Measurements from ENCODE around the gene HACL1.

HACL1 gene

DNA sequence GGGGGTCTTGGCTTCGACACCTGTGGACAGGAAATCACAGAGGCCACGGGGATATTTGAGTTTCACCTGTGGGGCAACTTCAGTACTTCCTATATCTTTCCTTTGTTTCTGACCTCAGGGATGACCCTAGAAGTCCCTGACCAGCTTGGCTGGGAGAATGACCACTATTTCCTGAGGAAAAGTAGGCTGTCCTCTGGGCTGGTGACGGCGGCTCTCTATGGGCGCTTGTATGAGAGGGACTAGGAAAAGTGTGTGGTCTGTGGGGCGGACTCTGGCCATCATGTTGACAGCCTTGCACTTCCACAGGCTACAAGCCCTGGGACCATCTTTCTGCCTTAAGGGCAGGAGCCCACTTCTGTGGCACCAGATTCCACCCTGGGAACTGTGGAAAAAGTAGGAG, 43.9 kb upstream of the HACL1 start:
- no peak for TF ChIP-seq ZNF274 (IDR thresholded peaks at IDR 0.05; ENCODE audit: low read depth, low read length)
- TF ChIP-seq YY1 (IDR thresholded peaks at IDR 0.05; ENCODE audit: insufficient read depth, insufficient read length): no peak
- no peak for TF ChIP-seq SUZ12 (IDR thresholded peaks at IDR 0.05; ENCODE audit: extremely low read depth, insufficient read depth, insufficient read length)
- peaks cover 8% of the 10 kb centered on the region for H3K36me3 ChIP-seq (ENCODE audit: insufficient read depth, insufficient read length, low read length)
- no peaks in the 10 kb centered on the region for H3K9me3 ChIP-seq (ENCODE audit: insufficient read depth, low read length)

DNA sequence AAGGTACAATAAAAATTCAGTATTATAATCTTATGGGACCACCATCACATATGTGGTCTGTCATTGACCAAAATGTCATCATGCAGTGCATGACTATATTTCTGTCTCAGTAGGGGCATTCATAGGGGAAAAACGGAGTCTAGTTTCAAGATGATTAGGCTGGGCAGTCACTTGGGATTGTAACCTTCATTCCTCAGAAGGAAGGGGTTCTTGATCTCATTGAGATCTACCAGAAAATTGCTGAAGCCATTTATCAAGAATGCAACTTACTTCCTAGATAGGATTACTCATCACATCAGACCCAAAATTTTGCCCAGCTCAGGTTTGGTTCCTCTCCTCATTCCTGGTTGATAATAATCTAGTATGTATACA, 37.5 kb upstream of the HACL1 start:
- no peak for TF ChIP-seq ZNF274 (IDR thresholded peaks at IDR 0.05; ENCODE audit: low read depth, low read length)
- TF ChIP-seq SUZ12 (IDR thresholded peaks at IDR 0.05; ENCODE audit: extremely low read depth, insufficient read depth, insufficient read length): no peak
- TF ChIP-seq YY1 (IDR thresholded peaks at IDR 0.05; ENCODE audit: insufficient read depth, insufficient read length): no peak
- DNase-seq (ENCODE audit: low read depth, low spot score): no peak
- H3K36me3 ChIP-seq (ENCODE audit: insufficient read depth, insufficient read length, low read length): no peaks in the 10 kb centered on the region
- H3K4me1 ChIP-seq (ENCODE audit: insufficient read depth, insufficient read length): no peaks in the 10 kb centered on the region
- H3K27me3 ChIP-seq (ENCODE audit: insufficient read depth, insufficient read length): no peaks in the 10 kb centered on the region
- no peak overlapping the region for H3K4me3 ChIP-seq (ENCODE audit: insufficient read length, low read depth)
- H3K9me3 ChIP-seq (ENCODE audit: insufficient read depth, low read length): no peaks in the 10 kb centered on the region
- H3K9ac ChIP-seq (ENCODE audit: insufficient read length, low read depth): no peak overlapping the region

More for the DNA sequence above, 43.9 kb upstream of the HACL1 start:
- no peaks in the 10 kb centered on the region for H3K27me3 ChIP-seq (ENCODE audit: insufficient read depth, insufficient read length)
- DNase-seq (ENCODE audit: low read depth, low spot score): no peak
- no peak overlapping the region for H3K9ac ChIP-seq (ENCODE audit: insufficient read length, low read depth)
- H3K4me1 ChIP-seq (ENCODE audit: insufficient read depth, insufficient read length): peaks cover 3% of the 10 kb centered on the region
- H3K4me3 ChIP-seq (ENCODE audit: insufficient read length, low read depth): no peak overlapping the region

DNA sequence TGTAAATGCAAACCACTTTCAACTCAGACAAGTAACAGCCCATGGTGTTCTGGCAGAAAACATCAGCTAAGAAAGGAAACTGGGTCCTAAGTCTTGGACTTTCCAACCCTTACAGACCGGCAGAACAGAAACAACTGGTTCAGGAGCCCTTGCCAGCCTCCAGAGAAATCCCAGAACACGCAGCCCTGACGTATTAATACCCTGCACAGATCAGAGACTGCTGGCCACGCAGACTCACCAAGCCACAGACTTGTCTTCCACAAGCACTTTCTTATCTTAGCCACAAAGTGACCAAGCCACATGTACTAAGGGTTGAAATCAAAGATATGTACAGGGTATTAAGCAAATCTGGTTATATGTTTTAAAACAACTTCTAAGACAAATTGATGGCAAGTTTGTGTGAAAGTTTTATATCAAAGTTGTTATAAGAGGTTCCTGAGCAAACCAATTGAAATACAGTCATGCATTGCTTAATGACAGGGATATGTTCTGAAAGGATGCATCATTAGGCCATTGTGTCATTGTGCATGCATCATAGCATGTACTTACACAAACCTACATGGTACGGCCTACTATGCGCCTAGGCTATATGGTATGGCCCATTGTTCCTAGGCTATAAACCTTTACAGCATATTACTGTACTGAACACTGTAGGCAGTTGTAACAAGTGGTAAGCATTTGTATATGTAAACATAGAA, 37.0 kb upstream of the HACL1 start:
- H3K4me1 ChIP-seq (ENCODE audit: insufficient read depth, insufficient read length): no peaks in the 10 kb centered on the region

DNA sequence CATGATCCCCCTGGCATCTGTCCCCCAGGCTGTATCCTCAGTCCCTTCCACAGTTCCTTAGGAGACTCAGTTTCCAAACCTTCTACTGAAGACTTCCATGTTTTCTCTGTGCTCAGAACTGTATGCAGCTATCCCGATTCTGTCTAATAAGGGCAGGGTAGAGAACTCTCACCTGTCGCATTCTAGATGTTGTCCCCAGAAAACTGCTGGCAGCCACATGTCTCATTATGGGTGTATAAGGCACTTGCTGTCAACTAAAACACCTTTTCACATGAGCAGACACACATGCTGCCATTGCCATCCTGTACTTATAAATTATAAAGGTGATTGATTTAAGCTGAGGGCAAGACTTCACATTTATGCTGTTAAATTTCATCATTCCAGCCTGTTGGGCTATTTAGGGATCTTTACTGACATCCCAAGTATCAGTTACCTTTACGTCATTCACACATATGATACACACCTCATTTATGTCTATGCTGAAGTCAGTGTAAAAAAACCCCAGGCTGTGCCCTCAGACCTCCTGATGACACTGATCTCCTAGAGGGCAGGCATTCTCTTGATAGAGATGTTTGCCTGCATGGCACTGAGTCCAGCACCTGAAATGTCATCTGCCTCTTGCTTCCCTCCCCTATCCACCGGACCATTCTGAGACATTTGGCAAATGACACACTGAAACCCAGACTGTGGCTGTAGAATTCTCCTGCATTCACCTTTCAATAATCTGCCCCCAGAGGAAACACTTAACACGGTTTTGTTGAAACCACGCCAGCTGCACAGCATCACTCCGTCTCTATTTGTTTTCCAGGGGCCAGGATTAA, 36.0 kb upstream of the HACL1 start:
- peaks cover 2% of the 10 kb centered on the region for H3K4me1 ChIP-seq (ENCODE audit: insufficient read depth, insufficient read length)

More for the DNA sequence above, 37.0 kb upstream of the HACL1 start:
- Histone ChIP-seq H3K9me3 (ENCODE audit: insufficient read depth, low read length) (no peaks in the 10 kb centered on the region), H3K27me3 (ENCODE audit: insufficient read depth, insufficient read length) (no peaks in the 10 kb centered on the region), H3K9ac (ENCODE audit: insufficient read length, low read depth) (no peak overlapping the region), H3K36me3 (ENCODE audit: insufficient read depth, insufficient read length, low read length) (no peaks in the 10 kb centered on the region), H3K4me3 (ENCODE audit: insufficient read length, low read depth) (no peak overlapping the region)
- TF ChIP-seq ZNF274 (IDR thresholded peaks at IDR 0.05; ENCODE audit: low read depth, low read length) (no peak), YY1 (IDR thresholded peaks at IDR 0.05; ENCODE audit: insufficient read depth, insufficient read length) (no peak), SUZ12 (IDR thresholded peaks at IDR 0.05; ENCODE audit: extremely low read depth, insufficient read depth, insufficient read length) (no peak)
- no peak for DNase-seq (ENCODE audit: low read depth, low spot score)

DNA sequence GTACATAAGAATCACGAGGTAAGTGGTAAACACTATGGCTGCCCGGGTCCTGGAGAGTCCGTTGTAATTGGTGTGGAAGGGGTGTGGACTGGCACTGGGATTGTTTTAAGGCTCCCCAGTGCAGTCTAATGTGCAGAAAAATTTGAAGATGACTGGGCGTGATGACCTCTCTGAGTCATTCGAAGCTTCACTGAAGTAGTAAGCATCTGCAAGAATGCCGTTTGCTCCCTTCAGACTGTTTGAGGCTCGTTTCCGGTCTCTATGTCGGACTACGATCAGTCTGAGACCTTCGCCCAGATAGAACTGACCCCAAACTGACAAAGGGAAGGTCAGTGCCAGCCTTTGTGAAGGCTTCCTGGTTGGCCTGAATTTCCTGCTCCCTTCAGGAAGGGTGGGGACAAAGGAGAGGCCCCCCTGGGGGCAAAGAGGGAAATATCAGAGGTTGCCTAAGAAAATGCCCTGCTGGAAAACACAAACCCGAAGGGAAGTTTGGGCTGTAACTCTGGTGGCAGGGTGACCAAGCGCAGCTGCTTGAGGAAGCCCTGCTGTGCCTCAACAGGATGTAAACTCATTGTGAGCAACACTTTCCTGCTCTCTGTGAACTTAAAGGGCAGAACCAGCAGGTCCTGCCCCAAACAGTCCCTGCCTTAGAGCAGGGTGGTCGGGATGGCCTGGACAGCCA, 34.8 kb upstream of the HACL1 start:
- Histone ChIP-seq H3K36me3 (ENCODE audit: insufficient read depth, insufficient read length, low read length) (no peaks in the 10 kb centered on the region), H3K9me3 (ENCODE audit: insufficient read depth, low read length) (no peaks in the 10 kb centered on the region), H3K9ac (ENCODE audit: insufficient read length, low read depth) (no peak overlapping the region), H3K4me3 (ENCODE audit: insufficient read length, low read depth) (no peak overlapping the region), H3K27me3 (ENCODE audit: insufficient read depth, insufficient read length) (no peaks in the 10 kb centered on the region), H3K4me1 (ENCODE audit: insufficient read depth, insufficient read length) (peaks cover 7% of the 10 kb centered on the region)
- no peak for DNase-seq (ENCODE audit: low read depth, low spot score)
- TF ChIP-seq SUZ12 (IDR thresholded peaks at IDR 0.05; ENCODE audit: extremely low read depth, insufficient read depth, insufficient read length) (no peak), ZNF274 (IDR thresholded peaks at IDR 0.05; ENCODE audit: low read depth, low read length) (no peak), YY1 (IDR thresholded peaks at IDR 0.05; ENCODE audit: insufficient read depth, insufficient read length) (no peak)

More for the DNA sequence above, 36.0 kb upstream of the HACL1 start:
- H3K9ac ChIP-seq (ENCODE audit: insufficient read length, low read depth): no peak overlapping the region
- H3K4me3 ChIP-seq (ENCODE audit: insufficient read length, low read depth): no peak overlapping the region
- H3K9me3 ChIP-seq (ENCODE audit: insufficient read depth, low read length): no peaks in the 10 kb centered on the region
- DNase-seq (ENCODE audit: low read depth, low spot score): no peak
- H3K36me3 ChIP-seq (ENCODE audit: insufficient read depth, insufficient read length, low read length): no peaks in the 10 kb centered on the region
- H3K27me3 ChIP-seq (ENCODE audit: insufficient read depth, insufficient read length): no peaks in the 10 kb centered on the region
- no peak for TF ChIP-seq ZNF274 (IDR thresholded peaks at IDR 0.05; ENCODE audit: low read depth, low read length)
- no peak for TF ChIP-seq SUZ12 (IDR thresholded peaks at IDR 0.05; ENCODE audit: extremely low read depth, insufficient read depth, insufficient read length)
- TF ChIP-seq YY1 (IDR thresholded peaks at IDR 0.05; ENCODE audit: insufficient read depth, insufficient read length): no peak

DNA sequence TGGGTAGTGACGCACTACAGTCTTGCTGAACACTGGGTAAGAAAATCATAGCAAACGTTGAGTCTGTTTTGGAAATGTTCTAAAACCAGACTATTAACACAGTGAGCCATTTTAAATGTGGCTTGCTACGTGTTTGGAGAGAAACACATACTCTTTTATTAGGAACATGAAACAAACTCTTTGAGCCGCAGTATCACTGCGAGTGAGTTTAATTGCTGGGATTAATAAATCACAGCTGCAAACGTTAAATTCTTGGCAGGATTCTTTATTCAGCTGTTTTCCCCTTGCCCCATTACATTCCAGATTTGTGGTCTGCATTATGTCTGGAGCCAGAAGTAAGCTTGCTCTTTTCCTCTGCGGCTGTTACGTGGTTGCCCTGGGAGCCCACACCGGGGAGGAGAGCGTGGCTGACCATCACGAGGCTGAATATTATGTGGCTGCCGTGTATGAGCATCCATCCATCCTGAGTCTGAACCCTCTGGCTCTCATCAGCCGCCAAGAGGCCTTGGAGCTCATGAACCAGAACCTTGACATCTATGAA, 33.8 kb upstream of the HACL1 start:
- TF ChIP-seq SUZ12 (IDR thresholded peaks at IDR 0.05; ENCODE audit: extremely low read depth, insufficient read depth, insufficient read length) (no peak), YY1 (IDR thresholded peaks at IDR 0.05; ENCODE audit: insufficient read depth, insufficient read length) (no peak), ZNF274 (IDR thresholded peaks at IDR 0.05; ENCODE audit: low read depth, low read length) (no peak)
- Histone ChIP-seq H3K4me3 (ENCODE audit: insufficient read length, low read depth) (no peak overlapping the region), H3K9me3 (ENCODE audit: insufficient read depth, low read length) (no peaks in the 10 kb centered on the region), H3K36me3 (ENCODE audit: insufficient read depth, insufficient read length, low read length) (no peaks in the 10 kb centered on the region), H3K4me1 (ENCODE audit: insufficient read depth, insufficient read length) (peaks cover 7% of the 10 kb centered on the region), H3K9ac (ENCODE audit: insufficient read length, low read depth) (no peak overlapping the region), H3K27me3 (ENCODE audit: insufficient read depth, insufficient read length) (no peaks in the 10 kb centered on the region)
- no peak for DNase-seq (ENCODE audit: low read depth, low spot score)

Data from NT2/D1 (cell line).